ENCODE results near the gene IFNA17.
A peak's percentile ranks its signal among the peaks of the same experiment; 100 is the strongest.
"Not testable (repeated sequence)": the region's sequence is repeated elsewhere in the genome, so short reads cannot be mapped to it uniquely, and the experiment has no call there.

Gene IFNA17

GRCh38 chr9:21210311-21210710 is 17.7 kb downstream of the IFNA17 start:
- no peak for DNase-seq

- DNase-seq: not testable (repeated sequence)
These were observed 21.0 kb downstream of the IFNA17 start, which contains the start of gene IFNA10 for GRCh38 chr9:21207043-21207442. Gene IFNA10, minus strand, starts transcription at chr9:21207143. Its CDS starts 46 bp downstream, at chr9:21207097.

GRCh38 chr9:21205204-21205603 is 22.8 kb downstream of the IFNA17 start:
- no peak for DNase-seq

GRCh38 chr9:21202105-21202504 is 25.9 kb downstream of the IFNA17 start, which contains the start of gene IFNA7:
Gene IFNA7, minus strand, starts transcription at chr9:21202205. Its CDS starts 40 bp downstream, at chr9:21202165.
- DNase-seq: not testable (repeated sequence)

GRCh38 chr9:21194867-21195776 is 32.9 kb downstream of the IFNA17 start:
- DNase-seq: peak; percentile 36

- DNase-seq: not testable (repeated sequence)
These were observed 40.5 kb downstream of the IFNA17 start, which contains the start of gene IFNA4 for GRCh38 chr9:21187487-21187886. Gene IFNA4, minus strand, starts transcription at chr9:21187587. Its CDS starts 56 bp downstream, at chr9:21187531.

- peak; percentile 17 for DNase-seq
These were observed 44.9 kb downstream of the IFNA17 start for GRCh38 chr9:21182810-21183736.

All from stimulated activated CD4-positive, alpha-beta T cell treated with anti-CD3 and anti-CD28 coated beads, Interleukin-15, amount 100 ng/mL, for 24 hours (primary cell).